NCI-H524 (cell line): Measurements from ENCODE around the gene ATRN.

Experiments
- DNase-seq, 2 experiments: peaks; one replicate each; lab custom pipeline; 2025; lab: John Stamatoyannopoulos, UW

ATRN gene

DNA sequence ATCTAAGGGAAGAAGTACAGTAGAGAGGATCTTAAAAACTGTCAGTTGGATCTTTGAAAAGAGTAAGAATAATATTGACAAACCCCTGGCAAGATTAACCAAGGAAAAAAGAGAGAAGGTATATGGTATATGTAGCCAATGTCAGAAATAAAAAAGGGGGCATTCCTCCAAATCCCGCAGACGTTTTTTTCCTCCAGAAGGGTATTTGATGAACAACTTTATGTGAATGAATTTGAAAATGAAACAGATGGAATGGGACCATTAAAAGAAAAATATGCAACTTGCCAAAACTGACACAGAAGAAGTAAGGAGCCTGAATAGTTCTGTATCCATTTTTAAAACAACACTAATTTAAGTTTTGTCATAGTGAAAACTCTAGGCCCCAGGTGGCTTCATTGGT is 156.7 kb downstream of the ATRN start:
- DNase-seq: no peak

DNA sequence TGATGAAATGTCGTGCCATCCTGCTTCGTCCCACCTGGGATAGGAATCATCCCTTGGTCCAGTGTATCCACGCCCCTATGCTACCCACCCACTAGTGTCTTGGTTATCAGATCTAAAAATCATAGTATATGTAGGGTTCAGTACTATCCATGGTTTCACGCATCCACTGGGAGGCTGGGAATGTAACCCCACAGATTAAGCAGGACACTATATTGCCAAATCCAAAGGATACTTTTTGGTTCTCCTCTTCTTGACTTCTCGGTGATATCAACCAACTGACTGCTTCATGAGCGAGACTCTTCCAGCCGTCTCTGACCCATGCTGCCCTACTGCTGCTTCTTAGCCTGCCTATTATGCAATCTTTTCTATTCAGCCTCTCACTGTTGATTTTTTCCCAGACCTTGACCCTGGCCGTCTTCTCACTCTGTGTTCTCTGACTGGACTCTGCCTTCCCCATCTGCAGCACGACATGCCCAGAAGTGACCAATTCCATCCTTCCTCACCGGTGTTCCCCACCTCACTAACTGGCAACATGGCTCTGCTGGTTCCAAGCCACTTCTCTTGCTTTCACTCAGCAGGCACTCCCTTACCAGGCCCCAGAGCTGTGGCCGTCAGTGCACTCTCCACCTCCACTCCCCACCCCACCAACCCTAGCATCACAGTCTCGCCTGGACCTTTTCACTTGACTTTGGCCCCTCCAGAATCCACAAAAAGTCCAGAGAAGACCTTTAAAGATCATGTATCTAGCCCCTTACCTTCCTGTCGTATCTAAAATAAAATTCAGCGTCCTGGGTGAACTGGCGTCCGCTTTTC is 157.9 kb downstream of the ATRN start:
- no peak for DNase-seq

DNA sequence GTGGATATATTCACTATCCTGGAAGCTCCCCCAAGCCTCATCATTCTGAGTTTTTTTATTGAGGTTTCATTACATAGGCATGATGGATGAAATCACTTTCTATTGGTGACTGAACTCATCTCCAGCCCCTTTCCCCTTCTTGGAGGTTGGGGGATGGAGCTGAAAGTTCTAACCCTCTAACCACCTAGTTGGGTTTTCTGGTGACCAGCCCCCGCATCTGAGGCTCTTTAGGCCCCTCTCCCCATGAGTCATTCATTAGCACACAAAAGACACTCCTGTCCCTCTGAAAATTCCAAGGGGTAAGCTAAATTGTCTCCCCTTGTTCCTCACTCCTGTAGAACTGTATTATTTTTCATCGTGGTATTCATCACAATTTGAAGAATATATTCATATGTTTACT is 159.1 kb downstream of the ATRN start:
- DNase-seq: no peak

DNA sequence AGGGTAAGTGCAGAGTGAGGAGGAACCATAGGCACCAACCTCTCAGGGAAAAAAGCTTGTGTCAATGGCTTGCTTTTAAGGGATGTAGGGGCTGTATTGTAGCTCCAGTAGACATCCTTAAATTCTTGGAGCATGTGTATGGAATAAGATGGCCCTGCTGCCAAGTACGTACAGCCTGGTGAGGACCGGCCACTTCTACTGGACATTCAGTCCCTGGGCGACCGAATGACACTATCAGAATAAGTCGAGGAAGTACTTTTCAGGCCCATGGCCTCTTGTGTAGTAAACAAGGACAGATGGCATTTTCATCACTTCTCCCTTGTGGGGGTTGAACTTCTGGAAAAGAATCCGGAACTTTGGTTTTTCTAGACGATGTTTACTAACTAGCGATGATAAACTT is 159.6 kb downstream of the ATRN start:
- DNase-seq: no peak

DNA sequence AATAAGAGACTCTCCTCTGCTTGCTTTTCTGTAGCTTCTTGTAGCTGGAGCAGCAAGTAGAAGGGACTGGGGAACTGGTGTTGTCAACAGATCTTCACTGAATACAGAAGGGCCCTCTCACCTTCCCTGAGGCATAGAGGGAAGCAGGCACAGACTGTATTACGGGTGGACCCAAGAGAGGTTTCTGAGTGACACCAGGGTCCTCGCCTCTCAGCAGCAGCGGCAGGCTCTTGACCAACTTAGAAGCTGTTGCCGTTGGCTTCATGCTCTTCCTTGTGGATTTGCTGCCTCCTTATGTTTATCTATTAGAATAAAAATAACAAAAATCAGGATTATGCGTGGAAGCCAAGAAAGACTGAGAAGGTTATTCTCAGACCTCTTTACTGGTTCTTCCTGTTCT is 160.7 kb downstream of the ATRN start:
- no peak for DNase-seq

DNA sequence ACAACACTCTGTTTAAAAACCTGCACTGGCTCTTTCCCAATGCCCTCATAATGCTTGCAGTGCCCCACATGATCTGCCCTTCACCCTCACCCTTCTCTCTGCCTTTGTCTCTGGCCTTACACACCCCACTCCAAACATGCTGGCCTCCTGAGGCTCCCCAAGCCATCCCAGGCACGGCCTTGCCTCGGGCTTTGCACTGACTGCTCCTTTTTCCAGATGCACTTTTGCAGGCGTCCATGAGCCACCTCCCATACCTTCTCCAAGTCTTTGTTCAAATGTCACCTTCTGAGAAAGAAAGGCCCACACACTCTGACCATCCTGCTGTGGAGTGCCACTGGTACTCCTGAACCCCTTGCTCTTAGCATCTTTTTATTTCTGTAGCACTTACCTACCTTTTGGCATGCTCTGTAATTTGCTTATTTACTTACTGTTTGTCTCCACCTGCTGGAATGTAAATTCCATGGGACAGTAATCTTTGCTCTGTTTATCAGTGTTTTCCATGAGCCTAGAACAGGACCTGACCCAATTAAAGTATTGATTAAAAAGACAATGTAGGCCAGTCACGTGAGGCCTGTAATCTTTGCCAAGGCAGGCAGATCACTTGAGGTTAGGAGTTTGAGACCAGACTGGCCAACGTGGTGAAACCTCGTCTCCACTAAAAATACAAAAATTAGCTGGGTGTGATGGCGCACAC is 161.6 kb downstream of the ATRN start:
- DNase-seq: no peak

DNA sequence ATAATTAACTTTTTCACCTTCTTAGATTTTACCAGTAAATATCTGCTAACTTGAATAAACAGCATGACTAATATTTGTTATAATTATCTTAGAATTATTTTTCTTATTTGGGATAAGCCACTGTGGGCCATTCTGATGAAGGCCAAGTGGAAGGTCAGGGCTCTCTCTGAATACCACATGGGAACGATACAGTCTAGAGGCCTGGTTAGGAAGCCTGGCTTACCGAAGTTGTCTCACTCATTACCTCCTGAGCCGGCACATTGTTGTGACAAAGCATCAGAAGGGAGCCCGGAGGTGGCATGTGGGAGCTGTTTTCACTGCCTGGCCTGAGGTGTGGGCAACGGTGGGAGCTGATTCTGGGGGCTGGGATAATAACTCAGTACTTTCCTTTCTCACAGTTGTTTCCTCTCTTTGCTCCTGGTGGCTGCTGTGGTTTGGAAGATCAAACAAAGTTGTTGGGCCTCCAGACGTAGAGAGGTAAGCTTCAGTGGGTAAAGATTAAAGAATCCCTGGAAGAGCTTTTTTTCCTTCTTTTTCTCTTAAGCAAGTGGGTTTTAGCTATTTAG is 163.2 kb downstream of the ATRN start:
- no peak for DNase-seq

DNA sequence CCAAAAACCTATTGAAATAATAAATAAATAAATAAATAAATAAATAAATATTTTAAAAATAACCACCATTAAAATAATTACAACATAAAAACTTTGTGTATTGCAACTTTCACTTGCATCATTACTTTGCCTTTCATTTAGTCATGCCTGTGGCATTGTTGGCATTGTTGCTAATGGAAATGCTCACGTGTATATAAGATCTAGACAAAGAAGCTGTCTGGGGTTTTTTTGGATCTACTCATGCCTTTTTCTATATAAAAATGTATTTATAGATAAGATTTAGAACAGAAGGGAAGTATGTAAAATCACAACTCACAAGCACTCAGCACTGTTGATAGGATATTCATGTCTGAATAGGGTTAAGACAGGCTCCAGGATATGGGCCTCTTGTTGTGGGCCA is 164.5 kb downstream of the ATRN start:
- no peak for DNase-seq

DNA sequence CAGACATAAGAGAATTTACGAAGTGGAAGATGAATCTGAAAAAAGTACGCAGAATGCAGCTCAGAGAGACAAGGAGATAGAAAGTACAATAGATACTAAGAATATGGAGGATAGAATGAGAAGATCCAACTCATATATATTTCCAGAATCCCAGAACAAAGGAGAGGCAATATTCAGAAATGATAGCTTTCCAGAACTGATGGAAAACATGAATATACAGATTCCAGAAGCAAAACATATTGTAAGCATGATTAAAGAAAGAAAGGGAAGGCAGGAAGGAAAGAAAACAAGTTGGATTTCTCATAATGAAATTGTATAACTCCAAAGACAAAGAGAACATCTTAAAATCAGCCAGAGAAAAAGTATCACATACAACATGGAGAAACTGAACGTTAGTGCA is 169.4 kb downstream of the ATRN start:
- DNase-seq: no peak

DNA sequence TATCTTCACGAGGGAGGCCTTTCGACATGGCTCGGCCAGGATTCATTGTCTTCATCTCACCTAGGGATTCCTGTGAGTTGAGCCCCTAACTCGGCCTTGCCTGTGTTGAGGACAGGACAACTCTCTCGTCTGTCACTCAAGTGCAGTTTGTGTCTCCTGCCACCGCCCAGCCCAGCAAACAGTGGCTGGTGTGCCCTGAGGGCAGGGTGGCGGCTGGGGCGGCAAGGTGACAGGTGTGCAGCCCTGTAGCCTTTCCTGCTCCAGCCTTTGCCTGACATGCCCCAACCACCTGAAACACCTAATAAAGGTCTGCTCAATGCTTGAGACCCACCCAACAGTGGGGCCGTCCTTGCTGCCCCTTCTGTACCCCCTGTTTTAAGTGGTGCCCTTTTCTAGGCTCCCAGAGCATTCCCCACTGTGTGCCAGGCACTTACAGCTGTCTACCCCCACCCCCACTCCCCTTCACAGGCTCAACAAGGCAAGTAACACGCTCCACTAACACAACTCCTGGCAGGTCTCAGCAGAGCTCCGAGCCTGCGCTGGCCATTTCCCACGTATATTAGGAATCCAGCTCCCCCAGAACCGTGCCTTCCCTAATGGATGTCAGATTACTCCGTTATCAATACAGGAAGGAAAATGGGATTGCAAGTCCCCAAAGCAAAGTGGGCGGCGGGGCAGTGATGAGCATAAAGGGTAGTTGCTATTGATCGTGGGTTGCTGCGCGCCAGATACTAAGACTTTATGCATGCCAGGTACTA is 174.7 kb downstream of the ATRN start:
- DNase-seq: no peak

DNA sequence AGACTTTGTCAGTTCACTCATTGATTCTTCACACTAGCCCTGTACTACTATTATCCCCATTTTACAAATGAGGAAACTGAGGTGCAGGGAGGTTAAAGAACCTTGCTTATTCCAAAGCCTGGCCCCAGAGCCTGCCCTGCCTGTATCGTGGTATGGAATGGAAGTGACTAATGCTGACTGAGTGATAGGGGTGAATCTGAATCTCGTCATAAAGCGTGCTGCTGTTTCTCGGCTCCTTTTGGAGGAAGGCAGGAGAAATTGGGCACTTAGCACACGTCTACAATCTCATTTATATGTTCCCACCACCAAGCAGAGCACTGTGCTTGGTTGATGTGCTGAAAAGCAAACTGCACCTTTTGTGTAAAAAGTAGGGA is 175.2 kb downstream of the ATRN start:
- DNase-seq: no peak

DNA sequence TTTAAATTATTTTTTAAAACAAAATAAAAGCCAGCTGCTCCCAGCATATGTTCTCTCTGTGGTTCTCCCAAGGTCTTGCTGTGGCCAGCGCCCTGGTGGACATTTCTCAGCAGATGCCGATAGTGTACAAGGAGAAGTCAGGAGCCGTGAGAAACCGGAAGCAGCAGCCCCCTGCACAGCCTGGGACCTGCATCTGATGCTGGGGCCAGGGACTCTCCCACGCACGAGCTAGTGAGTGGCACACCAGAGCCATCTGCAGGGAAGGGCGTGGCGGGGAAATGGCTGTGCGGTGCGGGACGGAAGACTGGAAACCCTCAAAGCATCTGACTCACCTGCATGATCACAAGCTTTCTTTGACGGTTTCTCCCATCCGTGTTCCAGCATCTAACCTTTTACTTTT is 175.8 kb downstream of the ATRN start:
- DNase-seq: no peak

DNA sequence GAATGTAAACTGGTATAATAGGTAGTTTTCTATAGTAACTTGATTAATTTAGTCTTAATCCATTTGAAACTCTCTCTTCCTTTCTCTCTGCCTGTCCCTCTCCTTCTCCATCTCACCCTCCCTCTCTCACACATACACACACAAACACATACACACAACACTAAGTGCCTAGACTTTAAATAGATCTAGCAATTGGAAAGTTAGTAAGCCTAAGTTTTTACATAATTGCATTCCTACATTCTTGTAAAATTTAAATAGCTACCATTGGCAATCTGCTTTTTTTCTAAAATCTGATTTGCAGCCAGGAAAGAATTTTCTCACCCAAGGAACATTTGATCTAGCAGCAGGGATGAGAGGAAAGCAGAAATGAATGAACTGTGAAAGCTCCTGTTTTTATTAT is 176.7 kb downstream of the ATRN start:
- no peak for DNase-seq

DNA sequence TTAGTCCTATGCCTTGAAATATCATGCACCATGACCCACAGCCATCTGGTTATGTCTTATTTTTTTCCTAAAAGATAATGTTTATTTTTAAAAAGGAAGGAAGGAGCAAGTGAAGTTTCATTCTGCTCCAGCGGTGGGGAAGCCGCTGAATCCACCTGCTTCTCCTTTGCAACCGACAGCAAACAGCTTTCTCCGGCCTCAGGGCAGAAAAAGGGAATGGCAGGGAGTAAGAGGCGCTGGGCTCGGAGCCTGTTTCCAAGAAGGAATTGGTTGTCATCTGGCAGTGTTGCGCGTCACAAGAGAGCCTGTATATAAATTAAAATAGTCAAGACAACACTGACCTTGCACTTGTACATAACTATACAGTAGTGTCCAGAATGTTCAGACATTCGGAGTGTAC is 178.1 kb downstream of the ATRN start:
- no peak for DNase-seq

DNA sequence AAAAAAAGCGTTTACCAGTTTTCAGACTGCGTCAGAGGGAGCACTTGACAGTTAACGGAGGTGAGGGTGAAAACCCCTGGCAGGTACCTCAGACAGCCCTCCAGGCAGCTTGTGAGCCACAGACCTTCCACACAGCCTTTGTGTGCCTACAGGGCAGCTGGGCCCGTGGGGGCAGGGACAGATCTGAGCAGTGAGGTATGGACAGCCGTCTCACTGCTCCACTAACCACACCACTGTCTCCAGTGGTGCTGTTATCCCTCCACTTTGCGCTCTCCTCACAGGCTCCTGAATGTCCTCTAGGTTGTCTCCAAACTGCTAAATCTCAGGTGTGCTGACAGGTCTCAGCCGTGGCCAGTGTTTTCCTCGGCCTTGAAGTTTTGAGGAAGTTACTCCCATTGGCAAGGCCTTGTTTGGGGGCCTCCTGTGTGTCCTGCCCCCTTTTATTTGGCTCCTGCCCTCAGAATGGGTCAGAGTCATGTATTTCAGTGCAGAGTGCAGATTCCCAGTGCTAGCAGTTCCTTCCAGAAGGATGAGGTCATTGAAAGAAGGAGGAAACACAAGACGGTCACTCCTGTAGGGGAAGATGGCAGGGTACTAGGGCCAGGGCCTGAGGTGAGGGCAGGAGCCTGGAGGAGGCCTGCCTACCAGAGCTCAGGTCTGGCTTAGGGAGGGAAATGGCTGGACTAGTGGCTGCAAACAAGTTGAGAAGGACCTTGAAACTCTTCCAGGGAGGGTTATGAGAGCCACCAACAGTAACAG is 180.6 kb downstream of the ATRN start:
- DNase-seq: no peak

DNA sequence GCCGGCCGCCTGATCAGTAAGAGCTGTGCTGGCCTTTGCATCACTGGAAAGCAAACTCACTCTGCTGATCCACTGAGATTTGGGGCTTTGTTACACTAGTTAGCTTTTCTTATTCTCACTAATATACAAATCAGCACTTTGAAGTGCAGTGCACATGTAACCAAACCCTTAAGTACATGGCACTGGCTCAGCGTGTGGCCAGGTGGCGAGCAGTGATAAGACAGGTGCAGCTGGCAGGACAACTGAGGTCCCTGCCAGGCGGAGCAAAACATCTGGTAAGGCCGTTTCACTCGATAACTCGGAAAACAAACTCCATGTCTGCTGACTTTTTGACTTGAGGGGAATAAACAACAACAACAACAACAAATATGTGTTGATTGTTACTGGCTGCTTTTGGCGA is 181.4 kb downstream of the ATRN start:
- DNase-seq: no peak

DNA sequence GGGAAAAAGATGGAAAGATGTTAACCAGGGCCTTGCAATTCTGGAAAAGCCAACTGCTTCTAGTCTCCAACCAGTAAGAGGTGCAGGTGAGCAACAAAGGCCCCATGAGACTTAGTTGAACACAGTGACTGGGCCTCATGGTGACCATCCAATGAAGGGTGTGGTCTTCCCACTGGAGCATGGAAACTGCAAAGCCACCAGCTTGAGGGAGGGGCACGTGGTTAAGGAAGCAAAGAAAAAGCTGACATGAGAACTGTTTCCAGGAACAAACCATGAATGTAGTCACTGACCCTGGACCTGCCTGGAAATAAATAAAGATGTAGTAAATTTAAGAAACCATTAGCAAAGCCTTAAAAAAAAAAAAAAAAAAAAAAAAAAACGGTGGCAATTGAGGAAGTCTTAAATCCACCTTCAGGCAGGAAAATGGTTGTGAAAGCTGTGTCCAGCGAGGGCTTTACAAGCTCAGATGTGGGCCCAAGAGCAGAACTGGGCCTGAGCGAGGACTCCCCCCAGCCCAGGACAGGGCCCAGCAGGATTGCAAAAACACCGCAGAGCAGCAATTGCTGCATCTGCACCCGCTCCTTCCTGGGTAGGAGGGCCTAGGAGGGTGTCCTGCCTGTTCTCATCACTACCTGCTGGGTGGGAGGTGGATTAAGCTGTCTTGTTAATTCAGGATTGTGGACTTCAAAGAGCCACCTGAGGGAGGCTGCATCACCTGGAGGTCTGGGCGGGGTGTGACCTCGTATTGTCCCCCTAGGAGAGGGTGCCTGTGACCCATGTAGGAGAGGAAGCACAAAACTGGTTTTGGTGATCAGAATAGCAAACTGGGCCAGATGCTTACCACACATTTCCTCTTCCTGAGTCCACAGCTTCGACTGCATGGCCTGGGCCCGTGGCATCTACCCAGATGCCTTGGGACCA is 182.1 kb downstream of the ATRN start:
- DNase-seq: no peak

DNA sequence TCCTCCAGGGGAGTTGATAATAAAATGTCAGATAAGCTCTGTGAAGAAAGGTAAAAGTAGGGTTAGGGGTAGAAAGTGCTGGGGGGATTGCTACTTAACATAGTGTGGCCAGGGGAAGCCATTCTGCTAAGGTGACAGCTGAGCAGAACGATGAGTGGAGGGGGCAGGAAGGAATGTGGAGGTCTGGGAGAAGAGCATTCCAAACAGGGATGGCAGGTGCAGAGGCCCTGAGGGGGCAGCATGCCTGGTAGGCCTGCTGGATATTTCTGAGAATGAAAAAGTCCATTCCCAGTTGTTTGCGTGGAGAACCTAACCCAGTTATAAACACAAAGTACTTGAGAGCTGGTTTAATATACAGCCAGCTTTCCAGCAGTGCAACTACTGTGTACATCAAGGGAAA is 183.1 kb downstream of the ATRN start:
- DNase-seq: no peak

DNA sequence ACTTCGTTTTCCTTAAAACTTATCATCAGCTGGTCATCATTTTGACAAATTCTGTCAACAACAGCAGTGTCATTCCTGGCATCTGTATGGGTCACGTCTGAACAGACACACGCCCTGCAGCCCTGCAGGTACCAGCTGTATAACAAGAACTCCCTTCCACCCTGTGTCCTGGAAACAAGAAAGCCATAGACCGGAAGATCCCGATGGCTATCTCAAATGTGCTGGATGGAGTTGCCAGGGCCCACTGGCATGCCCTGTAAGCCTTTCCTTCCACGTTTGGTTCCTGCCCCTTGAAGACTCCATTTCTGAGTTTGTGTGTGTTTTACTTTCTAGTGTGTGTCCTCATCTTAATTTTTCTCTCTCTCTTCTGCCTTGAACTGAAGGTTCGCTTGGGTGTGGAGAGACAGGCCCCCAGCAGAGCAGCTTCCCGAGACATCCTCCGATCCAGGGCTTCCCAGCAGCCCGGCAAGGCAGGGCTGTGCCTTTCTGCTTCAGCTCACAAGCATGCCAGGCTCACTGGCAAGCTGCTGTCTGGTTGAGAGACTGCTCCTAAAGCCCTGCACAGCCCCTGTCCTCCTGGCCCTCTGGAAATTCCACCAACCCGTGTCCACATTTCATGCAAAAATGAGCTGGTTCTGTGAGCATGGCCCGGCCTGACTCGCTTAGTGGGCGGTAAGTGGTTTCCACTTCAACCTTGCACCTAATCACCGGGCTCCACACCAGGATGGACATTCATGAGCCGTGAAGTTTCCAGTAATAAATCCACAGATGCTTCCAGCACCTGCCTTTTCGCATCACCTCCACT is 183.7 kb downstream of the ATRN start:
- no peak for DNase-seq

DNA sequence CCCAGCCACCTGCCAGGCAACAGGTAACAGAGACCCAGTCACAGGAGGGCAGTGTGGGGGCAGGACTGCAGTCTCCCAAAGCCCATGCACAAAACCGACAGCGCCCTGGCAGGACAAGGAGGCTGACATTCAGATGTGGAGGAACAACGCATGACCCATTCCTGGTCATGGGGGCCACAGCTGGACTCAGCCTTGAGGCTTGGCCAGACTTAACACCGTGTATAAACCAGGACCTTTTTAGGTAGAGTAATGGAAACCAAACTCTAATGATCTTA is 184.2 kb downstream of the ATRN start:
- no peak for DNase-seq
